ENCODE data around the gene HSPA4L. TPM values are rescaled to one million over a fixed set of nuclear protein-coding genes. Genes with fewer than 3 reads are reported as not detected.

The HSPA4L gene
- total and polyA plus RNA-seq, 2 of the 4 experiments (the other 2 are of a cell fraction): 0.84 to 2.3 TPM

GRCh38 chr4:127856813-127857447 lies 74.8 kb downstream of the HSPA4L start:
- Histone ChIP-seq H2AK9ac (replicated peaks; ENCODE audit: low read depth, low read length, poor library complexity) (no peak overlapping the region), H3K36me3 (ENCODE audit: control insufficient read depth, insufficient read depth, low read length) (no peaks in the 10 kb centered on the region), H3K18ac (ENCODE audit: low read depth, low read length) (peak overlapping the region; percentile 69), H3K9me1 (ENCODE audit: insufficient read depth, low read length) (peaks cover 4% of the 10 kb centered on the region; the same call in 1 of the 2 replicates), H3K27ac (ENCODE audit: insufficient read depth, low read length) (no peak overlapping the region), H4K20me1 (ENCODE audit: insufficient read depth, low read length) (no peaks in the 10 kb centered on the region), H3K14ac (replicated peaks; ENCODE audit: low read depth, low read length) (peak overlapping the region; percentile 47; the same call in 1 of the 2 replicates), H4K8ac (ENCODE audit: low read depth in 2 of 2, low read length in 2 of 2) (peak overlapping the region in 1 of 2 experiments; percentile 18; a peak in 1 of 4 replicates), H4K5ac (ENCODE audit: low read depth, low read length) (no peak overlapping the region), H2BK20ac (ENCODE audit: low read depth, low read length) (0 out of 2 replicates have a peak overlapping the region, but pooled peaks have one; percentile 2), H3K9ac (ENCODE audit: low read depth, low read length) (no peak overlapping the region), H4K91ac (ENCODE audit: insufficient read depth, low read depth, low read length) (no peak overlapping the region), H3K23ac (ENCODE audit: low read depth, low read length) (no peak overlapping the region), H2AFZ (replicated peaks; ENCODE audit: low read length, poor library complexity) (no peak overlapping the region), H3K79me1 (ENCODE audit: low read depth in 1 of 2, low read length in 2 of 2) (peaks cover 3 to 4% of the 10 kb centered on the region in 2 experiments; a peak in 2 of 4 replicates), H3K9me3 (ENCODE audit: control insufficient read depth, insufficient read depth, low read length) (no peaks in the 10 kb centered on the region), H3K4me1 (ENCODE audit: control insufficient read depth, insufficient read depth, low read length) (peaks cover 6% of the 10 kb centered on the region), H2BK120ac (ENCODE audit: low read depth, low read length) (no peak overlapping the region; the same call in 1 of the 2 replicates), H3K56ac (ENCODE audit: extremely low read depth, insufficient read depth, low read length) (no peak overlapping the region), H2BK15ac (ENCODE audit: low read depth, low read length) (no peak overlapping the region), H3K4ac (ENCODE audit: low read depth, low read length) (peak overlapping the region; percentile 62), H3K4me2 (ENCODE audit: low read depth, low read length) (peak overlapping the region; percentile 34; the same call in 1 of the 2 replicates), H2AK5ac (ENCODE audit: low read depth, low read length) (peak overlapping the region; percentile 60; the same call in 1 of the 2 replicates), H3K4me3 (ENCODE audit: insufficient read depth, low read depth, low read length) (no peak overlapping the region), H2BK5ac (ENCODE audit: low read depth, low read length, poor library complexity, severe bottlenecking) (no peak overlapping the region), H3K27me3 (ENCODE audit: control insufficient read depth, insufficient read depth, low read length) (no peaks in the 10 kb centered on the region)
- no TSS peak for BruUV-seq (replicated peaks)
- intact Hi-C loops (cut with micrococcal nuclease) (no loop called here), in situ Hi-C loops (cut with MboI; ENCODE audit: low sequenced_read_pairs) (no loop called here), dilution Hi-C loops (cut with HindIII; ENCODE audit: low sequenced_read_pairs, unreplicated experiment) (no loop called here)
- ChIA-PET POLR2A (ENCODE audit: unreplicated experiment) (no interaction called here), CTCF (no interaction called here)
- TF ChIP-seq FOS (IDR thresholded peaks at IDR 0.05; ENCODE audit: low read depth, low read length) (no peak), MXI1 (IDR thresholded peaks at IDR 0.05; ENCODE audit: borderline replicate concordance, low read depth, low read length) (0 out of 2 replicates have a peak, but pooled peaks have one; percentile 20), MAFK (IDR thresholded peaks at IDR 0.05; ENCODE audit: low read depth, low read length) (no peak)
- 80% methylated on average over 1 of the region's 4 CpGs; no CpG with 5 or more reads in 1 of the 2 experiments for WGBS, 2 experiments (ENCODE audit: extremely low coverage in 2 of 2, insufficient read length in 1 of 2)
- ATAC-seq (ENCODE audit: low read depth): peak; percentile 96
- DNase-seq: peak; percentile 93
